ENCODE measurements around the gene RAB25. TPM values are rescaled to one million over a fixed set of nuclear protein-coding genes. Genes with fewer than 3 reads are reported as not detected.
A peak's percentile ranks its signal among the peaks of the same experiment; 100 is the strongest.
"Not testable (repeated sequence)": the region's sequence is repeated elsewhere in the genome, so short reads cannot be mapped to it uniquely, and the experiment has no call there.

RAB25 gene
- total RNA-seq, 1 donor from 2014 or later = not detected

GRCh38 chr1:156054500-156055280, 6.3 kb upstream of the RAB25 start, which contains the start of gene LAMTOR2:
LAMTOR2 (plus strand) TSS chr1:156054782; CDS start chr1:156054890, 108 bp downstream.
- DNase-seq (ENCODE audit: low read depth, low spot score) = peak; percentile 83

GRCh38 chr1:156055281-156056048, 5.5 kb upstream of the RAB25 start:
- no peak for DNase-seq (ENCODE audit: low read depth, low spot score)

- no peak for DNase-seq (ENCODE audit: low read depth, low spot score)
Observed at GRCh38 chr1:156056326-156056849, 4.6 kb upstream of the RAB25 start.

GRCh38 chr1:156062189-156062588, 1.2 kb downstream of the RAB25 start:
- DNase-seq (ENCODE audit: low read depth, low spot score) = no peak

- DNase-seq (ENCODE audit: low read depth, low spot score) = no peak
Observed at GRCh38 chr1:156063997-156064285, 3.0 kb downstream of the RAB25 start.

GRCh38 chr1:156064615-156065014, 3.7 kb downstream of the RAB25 start:
- DNase-seq (ENCODE audit: low read depth, low spot score) = no peak

DNA sequence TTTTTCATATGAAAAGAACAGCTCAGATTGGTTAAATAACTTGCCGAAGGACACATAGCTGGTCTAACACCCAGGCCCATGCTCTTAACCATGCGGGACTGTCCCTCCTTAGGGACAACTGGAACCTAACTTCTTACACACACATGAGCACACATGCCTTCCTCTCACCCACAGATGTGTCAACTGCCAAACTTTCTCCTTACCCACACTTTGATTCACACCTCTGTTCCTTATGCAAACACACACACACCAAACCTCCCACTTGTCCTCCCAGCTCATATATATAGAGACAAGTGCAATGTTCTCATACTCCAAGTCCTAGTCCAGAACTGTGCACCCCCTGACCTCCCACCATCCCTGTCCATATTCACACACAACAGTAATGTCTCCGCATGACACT, 4.3 kb downstream of the RAB25 start:
- no peak for DNase-seq (ENCODE audit: low read depth, low spot score)

GRCh38 chr1:156065871-156066270, 4.9 kb downstream of the RAB25 start:
- DNase-seq (ENCODE audit: low read depth, low spot score) = no peak

GRCh38 chr1:156067262-156067661, 6.3 kb downstream of the RAB25 start:
- DNase-seq (ENCODE audit: low read depth, low spot score) = no peak

DNA sequence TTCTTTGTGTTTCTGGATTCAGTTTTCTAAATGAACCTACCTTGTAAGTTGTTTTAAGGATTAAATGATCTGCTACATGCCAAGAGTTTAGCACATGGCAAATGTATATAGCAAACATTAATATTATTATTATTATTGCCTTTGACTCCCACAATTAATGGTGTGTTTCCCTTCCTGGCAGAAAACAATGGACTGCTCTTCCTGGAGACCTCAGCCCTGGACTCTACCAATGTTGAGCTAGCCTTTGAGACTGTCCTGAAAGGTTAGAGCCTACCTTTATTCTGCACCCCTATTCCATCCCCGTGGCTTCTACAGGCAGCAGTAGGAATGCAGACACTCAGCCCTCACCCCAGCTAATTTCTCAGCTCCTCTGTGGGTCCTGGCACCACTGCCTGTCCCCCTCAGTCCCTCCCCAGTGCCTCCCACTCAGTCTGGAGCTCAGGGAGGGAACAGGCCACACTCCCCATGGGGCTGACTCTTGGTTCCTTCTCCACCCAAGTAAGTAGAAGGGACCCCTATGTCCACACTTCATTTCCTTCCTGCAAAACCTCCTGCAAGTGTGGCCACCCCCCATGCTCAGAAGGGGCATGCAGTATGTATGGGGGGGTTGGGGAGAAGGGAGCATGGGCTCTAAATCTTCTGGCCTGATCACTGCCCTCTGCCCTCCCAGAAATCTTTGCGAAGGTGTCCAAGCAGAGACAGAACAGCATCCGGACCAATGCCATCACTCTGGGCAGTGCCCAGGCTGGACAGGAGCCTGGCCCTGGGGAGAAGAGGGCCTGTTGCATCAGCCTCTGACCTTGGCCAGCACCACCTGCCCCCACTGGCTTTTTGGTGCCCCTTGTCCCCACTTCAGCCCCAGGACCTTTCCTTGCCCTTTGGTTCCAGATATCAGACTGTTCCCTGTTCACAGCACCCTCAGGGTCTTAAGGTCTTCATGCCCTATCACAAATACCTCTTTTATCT, 8.8 kb downstream of the RAB25 start:
- no peak for DNase-seq (ENCODE audit: low read depth, low spot score)

DNA sequence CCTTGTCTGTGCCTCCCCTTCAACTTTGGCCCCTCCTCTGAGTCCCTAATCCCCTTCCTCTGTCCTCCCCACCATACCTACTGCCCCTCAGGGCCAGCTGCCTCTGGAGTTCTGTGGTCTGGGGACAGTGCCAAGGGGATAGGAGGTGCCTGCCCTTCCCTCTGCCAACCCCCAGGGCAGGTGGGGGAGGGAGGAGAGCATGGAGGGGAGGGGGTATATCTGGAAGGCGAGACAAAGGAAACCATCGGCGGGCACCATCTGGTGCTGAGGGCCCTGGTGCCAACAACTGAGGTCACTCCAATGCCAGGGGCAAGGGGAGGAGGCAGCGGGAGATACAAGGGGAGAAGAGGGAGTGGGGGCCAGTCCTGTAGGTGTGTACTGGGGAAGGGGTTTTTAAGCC, 9.6 kb downstream of the RAB25 start:
- DNase-seq (ENCODE audit: low read depth, low spot score) = no peak

DNA sequence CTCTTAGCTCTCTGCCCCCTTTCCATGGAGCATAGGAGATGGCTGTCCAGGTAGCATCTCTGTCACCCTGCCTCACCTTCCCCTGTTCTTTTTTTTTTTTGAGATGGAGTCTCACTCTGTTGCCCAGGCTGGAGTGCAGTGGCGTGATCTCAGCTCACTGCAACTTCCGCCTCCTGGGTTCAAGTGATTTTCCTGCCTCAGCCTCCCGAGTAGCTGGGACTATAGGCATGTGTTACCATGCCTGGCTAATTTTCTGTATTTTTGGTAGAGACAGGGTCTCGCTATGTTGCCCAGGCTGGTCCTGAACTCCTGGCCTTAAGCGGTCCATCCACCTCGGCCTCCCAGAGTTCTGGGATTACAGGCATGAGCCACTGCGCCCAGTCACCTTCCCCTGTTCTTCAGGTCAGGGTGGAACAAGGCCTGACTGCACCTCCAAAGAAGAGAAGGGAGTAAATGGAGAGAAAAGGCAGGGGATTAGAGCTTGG, 10.4 kb downstream of the RAB25 start:
- not testable (repeated sequence) for DNase-seq (ENCODE audit: low read depth, low spot score)

- no peak for DNase-seq (ENCODE audit: low read depth, low spot score)
Observed at GRCh38 chr1:156072251-156072650, 11.3 kb downstream of the RAB25 start.

- no peak for DNase-seq (ENCODE audit: low read depth, low spot score)
Observed at GRCh38 chr1:156073110-156073687, 12.2 kb downstream of the RAB25 start.

- no peak for DNase-seq (ENCODE audit: low read depth, low spot score)
Observed at GRCh38 chr1:156073740-156074139, 12.8 kb downstream of the RAB25 start.

DNA sequence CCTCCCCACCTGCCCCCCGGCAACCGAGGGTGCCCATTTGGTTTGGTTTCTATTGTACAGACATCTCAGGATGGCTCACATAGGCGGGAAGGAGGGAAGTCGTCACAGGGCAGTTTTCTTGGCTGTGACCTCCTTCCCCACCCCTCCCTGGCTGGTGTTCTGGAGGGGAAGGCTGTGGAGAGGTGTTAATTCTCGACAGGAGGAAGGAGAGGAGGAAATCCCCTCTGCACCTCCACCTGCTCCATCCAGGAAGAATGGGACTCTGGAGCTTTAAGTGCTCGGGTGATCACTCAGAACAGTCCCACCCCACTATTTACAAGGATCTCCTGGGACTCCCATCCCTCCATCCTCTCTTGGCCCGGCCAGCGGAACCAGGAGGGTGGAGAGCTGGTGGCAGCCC, 13.7 kb downstream of the RAB25 start:
- no peak for DNase-seq (ENCODE audit: low read depth, low spot score)

- DNase-seq (ENCODE audit: low read depth, low spot score) = no peak
Observed at GRCh38 chr1:156075162-156075561, 14.2 kb downstream of the RAB25 start.

DNA sequence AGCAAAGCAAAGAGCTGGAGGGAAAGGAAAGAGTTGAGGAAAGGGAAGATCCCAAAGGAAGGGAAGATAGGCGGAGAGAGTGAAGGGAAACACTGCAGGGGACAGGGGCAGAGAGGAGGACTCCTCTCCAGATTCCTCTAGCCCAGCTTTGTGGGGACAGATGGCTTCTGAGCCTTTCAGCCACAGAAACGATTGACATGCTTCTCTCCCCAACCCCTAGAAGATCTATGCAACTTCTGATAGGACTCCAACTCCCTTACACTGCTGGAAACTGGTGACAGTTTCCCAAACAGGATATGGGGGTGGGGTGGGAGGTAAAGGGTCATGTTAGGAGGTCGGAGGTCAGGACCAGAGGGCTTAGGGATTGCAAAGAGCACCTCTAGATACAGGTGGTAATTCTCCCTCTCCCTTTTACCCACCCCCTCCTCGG, 14.8 kb downstream of the RAB25 start:
- DNase-seq (ENCODE audit: low read depth, low spot score) = no peak

- DNase-seq (ENCODE audit: low read depth, low spot score) = no peak
Observed at GRCh38 chr1:156076609-156077429, 15.9 kb downstream of the RAB25 start.

DNA sequence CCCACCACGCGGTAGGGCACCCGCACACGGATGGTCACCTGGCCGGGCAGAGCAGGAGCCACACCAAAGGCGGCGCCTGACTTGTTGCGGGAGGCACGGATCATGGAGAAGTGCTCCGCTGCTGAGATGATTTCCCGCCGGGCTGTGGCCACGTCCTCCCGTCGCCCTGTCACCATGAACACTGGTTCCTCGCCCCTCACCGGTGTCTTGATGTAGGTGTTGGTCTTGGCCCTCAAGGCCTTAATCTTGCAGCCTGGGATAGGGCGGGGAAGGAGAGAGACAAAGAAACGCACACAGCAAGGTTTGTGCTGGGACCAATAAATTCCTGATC, 16.4 kb downstream of the RAB25 start:
- DNase-seq (ENCODE audit: low read depth, low spot score) = no peak

All from pulmonary artery endothelial cell (primary cell).